ENCODE measurements around the gene CD320. TPM values are rescaled to one million over a fixed set of nuclear protein-coding genes. Genes with fewer than 3 reads are reported as not detected.

CD320 gene
- total and polyA plus RNA-seq, 2 of the 8 experiments (the other 6 are each of a cell fraction or from before 2014, with no cell fraction given), result 80.4 to 157 TPM

GRCh38 chr19:8329996-8330395 is 21.8 kb upstream of the CD320 start:
- H2AFZ ChIP-seq (ENCODE audit: low read length), result no peak overlapping the region
- H2BK12ac ChIP-seq (ENCODE audit: low read depth, low read length), result no peak overlapping the region
- H2AK5ac ChIP-seq (ENCODE audit: low read depth, low read length), result no peak overlapping the region
- no peak overlapping the region for H3K14ac ChIP-seq (ENCODE audit: insufficient read length)
- no peak overlapping the region for H3K4me3 ChIP-seq (ENCODE audit: extremely low read depth in 1 of 4, insufficient read depth in 2 of 4, low read depth in 3 of 4, low read length in 4 of 4)
- no peak for FAIRE-seq
- CTCF ChIA-PET (ENCODE audit: partially characterized antibody), result interaction anchor here (1.0 to 2.8 kb wide), 4 partner anchors 8 to 24 kb away, joined by 3 to 9 read pairs (median 3); partner anchors contain the start of gene RPS28
- H2BK5ac ChIP-seq (ENCODE audit: low read depth, low read length), result no peak overlapping the region; the same call in 1 of the 2 replicates
- peak overlapping the region; percentile 72; the same call in 1 of the 2 replicates for H2BK20ac ChIP-seq (ENCODE audit: low read length)
- no peaks in the 10 kb centered on the region for H3K79me1 ChIP-seq (ENCODE audit: low read depth, low read length)
- H3K9ac ChIP-seq (replicated peaks in 1 of 4; ENCODE audit: extremely low read depth in 1 of 4, low read depth in 3 of 4, low read length in 3 of 4), result no peak overlapping the region
- H2BK120ac ChIP-seq (replicated peaks; ENCODE audit: low read depth, low read length), result no peak overlapping the region
- no peaks in the 10 kb centered on the region for H3K79me2 ChIP-seq (ENCODE audit: control insufficient read depth in 1 of 2, insufficient read depth in 2 of 2, low read length in 2 of 2)
- H4K20me1 ChIP-seq (replicated peaks in 1 of 2; ENCODE audit: control insufficient read depth in 1 of 2, insufficient read depth in 2 of 2, low read length in 2 of 2), result no peaks in the 10 kb centered on the region
- H4K5ac ChIP-seq (ENCODE audit: insufficient read length, low read depth, low read length), result no peak overlapping the region
- no peak overlapping the region for H3K4me2 ChIP-seq (ENCODE audit: insufficient read depth in 1 of 2, low read depth in 2 of 2, low read length in 2 of 2)
- H2BK15ac ChIP-seq (ENCODE audit: low read length), result 0 out of 2 replicates have a peak overlapping the region, but pooled peaks have one; percentile 5
- H3K36me3 ChIP-seq (ENCODE audit: control insufficient read depth in 2 of 4, insufficient read depth in 4 of 4, low read length in 3 of 4), result peaks cover 0 to 4% (median 0%) of the 10 kb centered on the region in 4 experiments; a peak in 1 of 8 replicates
- H3K4me1 ChIP-seq (replicated peaks in 1 of 4; ENCODE audit: control insufficient read depth in 3 of 4, insufficient read depth in 4 of 4, low read length in 3 of 4), result peaks cover 0 to 17% (median 8%) of the 10 kb centered on the region in 4 experiments; a peak in 6 of 7 replicates
- H3K9me3 ChIP-seq (ENCODE audit: insufficient read depth in 2 of 2, low read depth in 1 of 2, low read length in 1 of 2), result no peaks in the 10 kb centered on the region
- DNase-seq (ENCODE audit: low read depth in 1 of 2, low spot score in 2 of 2), result no peak
- no peak overlapping the region for H4K8ac ChIP-seq (ENCODE audit: extremely low read depth, insufficient read depth, low read length)
- peaks cover 21 to 31% (median 30%) of the 10 kb centered on the region in 4 experiments for H3K27me3 ChIP-seq (replicated peaks in 1 of 4; ENCODE audit: control insufficient read depth in 3 of 4, extremely low read depth in 1 of 4, insufficient read depth in 3 of 4, low read length in 3 of 4)
- H3K4ac ChIP-seq (replicated peaks; ENCODE audit: insufficient read length, low read depth, low read length), result no peak overlapping the region
- H4K91ac ChIP-seq (replicated peaks; ENCODE audit: insufficient read length, low read length), result no peak overlapping the region
- 80% methylated on average over 3 of the region's 3 CpGs; no CpG with 5 or more reads in 1 of the 2 experiments for WGBS, 2 experiments (ENCODE audit: extremely low coverage in 1 of 2, insufficient coverage in 1 of 2, insufficient read length in 1 of 2, insufficient replicate concordance in 2 of 2, low coverage in 1 of 2, low lambda C conversion rate in 2 of 2, missing lambda C conversion rate in 1 of 2)
- H3K23ac ChIP-seq (ENCODE audit: insufficient read length), result no peak overlapping the region
- no peak overlapping the region for H3K18ac ChIP-seq (ENCODE audit: extremely low read depth, low read length)
- no peak overlapping the region for H3K56ac ChIP-seq (replicated peaks; ENCODE audit: insufficient read length, low read depth, low read length)
- H3K23me2 ChIP-seq (ENCODE audit: low read depth, low read length), result peaks cover 16% of the 10 kb centered on the region; the same call in 1 of the 2 replicates
- POLR2A ChIA-PET (ENCODE audit: partially characterized antibody), result interaction anchor here (1.5 to 27.1 kb wide), 3 partner anchors 14 to 60 kb away, joined by 4 to 583 read pairs (median 7); partner anchors contain the start of genes CD320, KANK3, NDUFA7 and RAB11B
- H3K27ac ChIP-seq (ENCODE audit: low read depth, low read length), result no peak overlapping the region
- TF ChIP-seq SP1 (IDR thresholded peaks at IDR 0.05; ENCODE audit: low read depth, low read length) (no peak), KDM4A (IDR thresholded peaks at IDR 0.05; ENCODE audit: low read depth, low read length, severe bottlenecking) (no peak), HDAC2 (IDR thresholded peaks at IDR 0.05; ENCODE audit: borderline replicate concordance in 1 of 2, low read depth in 2 of 2, low read length in 2 of 2) (no peak), RAD21 (IDR thresholded peaks at IDR 0.05 in 1 of 2, conservative IDR thresholded peaks at IDR 0.05 in 1 of 2; ENCODE audit: low read depth in 2 of 2, low read length in 2 of 2) (no peak), TBP (IDR thresholded peaks at IDR 0.05; ENCODE audit: low read depth, low read length) (no peak), EP300 (IDR thresholded peaks at IDR 0.05; ENCODE audit: borderline replicate concordance in 1 of 2, low read depth in 2 of 2, low read length in 2 of 2) (no peak)
- TF ChIP-seq, protein P1, sequence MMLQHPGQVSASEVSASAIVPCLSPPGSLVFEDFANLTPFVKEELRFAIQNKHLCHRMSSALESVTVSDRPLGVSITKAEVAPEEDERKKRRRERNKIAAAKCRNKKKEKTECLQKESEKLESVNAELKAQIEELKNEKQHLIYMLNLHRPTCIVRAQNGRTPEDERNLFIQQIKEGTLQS (IDR thresholded peaks at IDR 0.05; ENCODE audit: insufficient read depth, low read depth, low read length), result no peak

All from H1 (cell line).